ENCODE measurements around the gene ZNF10.

The ZNF10 gene

DNA sequence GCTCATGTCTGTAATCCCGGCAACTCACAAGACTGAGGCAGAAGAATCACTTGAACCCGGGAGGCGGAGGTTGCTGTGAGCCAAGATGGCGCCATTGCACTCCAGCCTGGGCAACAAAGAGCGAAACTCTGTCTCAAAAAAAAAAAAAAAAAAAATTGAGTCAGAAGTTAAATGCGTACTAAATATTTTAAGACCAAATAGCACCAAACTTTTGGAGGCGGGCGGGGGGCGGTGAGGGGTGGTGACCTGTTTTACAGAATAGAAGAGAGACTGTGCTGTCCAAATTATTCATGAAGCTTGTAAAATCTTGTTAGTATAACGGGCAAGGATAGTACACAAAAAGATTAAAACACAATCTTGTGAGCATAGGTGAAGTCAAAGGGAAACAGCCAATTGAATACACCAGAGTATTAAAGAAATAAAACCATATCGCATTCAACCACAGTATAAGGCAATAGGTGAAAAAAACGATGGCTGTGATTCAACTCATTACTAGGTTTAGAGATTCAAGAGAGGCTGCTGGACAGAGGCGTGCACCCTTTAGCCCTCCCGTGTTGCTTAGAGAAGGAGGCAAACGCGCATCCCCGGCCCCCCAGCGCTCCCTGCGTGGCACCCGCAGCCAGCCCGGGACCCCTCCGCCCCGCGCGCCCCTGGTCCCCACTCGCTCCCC, 924 bp upstream of the ZNF10 start:
- Histone ChIP-seq H3K36me3 (ENCODE audit: low read depth) (peaks cover 13% of the 10 kb centered on the region), H3K9me3 (ENCODE audit: severe bottlenecking) (peaks cover 12% of the 10 kb centered on the region), H3K27me3 (ENCODE audit: insufficient read depth, poor library complexity, severe bottlenecking) (no peaks in the 10 kb centered on the region), H3K27ac (ENCODE audit: poor library complexity, severe bottlenecking) (peak overlapping the region; percentile 77), H3K4me3 (ENCODE audit: severe bottlenecking) (peak overlapping the region; percentile 64), H3K4me1 (ENCODE audit: insufficient read depth, poor library complexity, severe bottlenecking) (no peaks in the 10 kb centered on the region)
- TF ChIP-seq CTCF (IDR thresholded peaks at IDR 0.05; ENCODE audit: poor library complexity, severe bottlenecking), result no peak
- ATAC-seq (ENCODE audit: low read depth) (peak; percentile 31), DNase-seq (ENCODE audit: low spot score) (no peak)

GRCh38 chr12:133130808-133131128, 341 bp downstream of the ZNF10 start:
- DNase-seq (ENCODE audit: low spot score), result no peak
- H3K27ac ChIP-seq (ENCODE audit: poor library complexity, severe bottlenecking), result peak overlapping the region; percentile 77
- H3K4me1 ChIP-seq (ENCODE audit: insufficient read depth, poor library complexity, severe bottlenecking), result no peaks in the 10 kb centered on the region
- H3K27me3 ChIP-seq (ENCODE audit: insufficient read depth, poor library complexity, severe bottlenecking), result no peaks in the 10 kb centered on the region
- H3K4me3 ChIP-seq (ENCODE audit: severe bottlenecking), result peak overlapping the region; percentile 64
- peaks cover 13% of the 10 kb centered on the region for H3K36me3 ChIP-seq (ENCODE audit: low read depth)
- H3K9me3 ChIP-seq (ENCODE audit: severe bottlenecking), result peaks cover 12% of the 10 kb centered on the region
- no peak for ATAC-seq (ENCODE audit: low read depth)
- no peak for TF ChIP-seq CTCF (IDR thresholded peaks at IDR 0.05; ENCODE audit: poor library complexity, severe bottlenecking)

DNA sequence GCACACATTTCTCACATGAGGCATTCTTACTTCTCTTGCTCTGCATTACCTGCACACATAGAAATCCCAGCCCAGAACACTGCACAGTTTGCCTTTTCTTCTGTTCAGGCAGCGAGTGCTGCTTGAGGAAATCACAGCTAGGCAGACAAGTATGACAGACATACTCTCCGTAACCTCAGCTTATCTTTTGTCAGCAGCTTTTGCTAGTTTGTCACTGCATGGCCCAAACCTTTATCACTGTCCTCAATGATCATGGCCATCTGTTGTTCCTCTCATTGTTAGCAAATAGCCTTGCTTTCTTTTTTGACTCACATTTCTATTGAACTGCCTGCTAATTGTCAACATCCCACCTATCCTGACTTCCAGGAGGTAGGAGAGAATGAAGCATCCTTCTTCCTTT, 5.3 kb downstream of the ZNF10 start:
- no peaks in the 10 kb centered on the region for H3K4me1 ChIP-seq (ENCODE audit: insufficient read depth, poor library complexity, severe bottlenecking)
- no peak overlapping the region for H3K27ac ChIP-seq (ENCODE audit: poor library complexity, severe bottlenecking)
- TF ChIP-seq CTCF (IDR thresholded peaks at IDR 0.05; ENCODE audit: poor library complexity, severe bottlenecking), result no peak
- H3K4me3 ChIP-seq (ENCODE audit: severe bottlenecking), result no peak overlapping the region
- H3K9me3 ChIP-seq (ENCODE audit: severe bottlenecking), result no peaks in the 10 kb centered on the region
- DNase-seq (ENCODE audit: low spot score) (no peak), ATAC-seq (ENCODE audit: low read depth) (no peak)
- peaks cover 6% of the 10 kb centered on the region for H3K36me3 ChIP-seq (ENCODE audit: low read depth)
- H3K27me3 ChIP-seq (ENCODE audit: insufficient read depth, poor library complexity, severe bottlenecking), result no peaks in the 10 kb centered on the region

DNA sequence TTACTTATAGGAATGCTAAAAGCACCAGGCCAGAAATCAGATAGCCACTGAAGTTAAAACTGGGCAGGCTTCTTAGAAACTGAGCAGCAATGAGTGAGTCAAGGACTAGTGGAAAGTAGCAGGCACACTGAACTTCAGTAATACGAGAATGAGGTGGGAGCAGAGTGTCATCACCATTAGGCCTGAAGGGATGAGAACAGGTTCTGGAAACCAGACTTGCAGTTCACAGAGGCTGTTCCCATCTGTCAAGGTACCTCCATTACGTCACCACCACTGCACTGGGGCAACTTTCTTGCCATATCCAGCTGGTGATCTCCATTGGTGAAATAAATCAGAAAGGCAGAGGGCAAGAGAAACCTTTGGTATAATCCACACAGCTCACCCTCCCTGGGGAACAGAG, 15.6 kb downstream of the ZNF10 start:
- H3K36me3 ChIP-seq (ENCODE audit: low read depth), result peaks cover 11% of the 10 kb centered on the region
- no peaks in the 10 kb centered on the region for H3K27me3 ChIP-seq (ENCODE audit: insufficient read depth, poor library complexity, severe bottlenecking)
- peaks cover 14% of the 10 kb centered on the region for H3K9me3 ChIP-seq (ENCODE audit: severe bottlenecking)
- no peak for DNase-seq (ENCODE audit: low spot score)
- H3K4me3 ChIP-seq (ENCODE audit: severe bottlenecking), result no peak overlapping the region
- no peak overlapping the region for H3K27ac ChIP-seq (ENCODE audit: poor library complexity, severe bottlenecking)
- no peak for TF ChIP-seq CTCF (IDR thresholded peaks at IDR 0.05; ENCODE audit: poor library complexity, severe bottlenecking)
- H3K4me1 ChIP-seq (ENCODE audit: insufficient read depth, poor library complexity, severe bottlenecking), result no peaks in the 10 kb centered on the region
- no peak for ATAC-seq (ENCODE audit: low read depth)

DNA sequence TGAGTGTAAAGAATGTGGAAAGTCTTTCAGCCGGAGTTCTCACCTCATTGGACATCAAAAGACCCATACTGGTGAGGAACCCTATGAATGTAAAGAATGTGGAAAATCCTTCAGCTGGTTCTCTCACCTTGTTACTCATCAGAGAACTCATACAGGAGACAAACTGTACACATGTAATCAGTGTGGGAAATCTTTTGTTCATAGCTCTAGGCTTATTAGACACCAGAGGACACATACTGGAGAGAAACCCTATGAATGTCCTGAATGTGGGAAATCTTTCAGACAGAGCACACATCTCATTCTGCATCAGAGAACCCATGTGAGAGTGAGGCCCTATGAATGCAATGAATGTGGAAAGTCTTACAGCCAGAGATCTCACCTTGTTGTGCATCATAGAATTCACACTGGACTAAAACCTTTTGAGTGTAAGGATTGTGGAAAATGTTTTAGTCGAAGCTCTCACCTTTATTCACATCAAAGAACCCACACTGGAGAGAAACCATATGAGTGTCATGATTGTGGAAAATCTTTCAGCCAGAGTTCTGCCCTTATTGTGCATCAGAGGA, 25.8 kb downstream of the ZNF10 start:
- Histone ChIP-seq H3K27ac (ENCODE audit: poor library complexity, severe bottlenecking) (no peak overlapping the region), H3K36me3 (ENCODE audit: low read depth) (peaks cover 41% of the 10 kb centered on the region), H3K27me3 (ENCODE audit: insufficient read depth, poor library complexity, severe bottlenecking) (no peaks in the 10 kb centered on the region), H3K4me1 (ENCODE audit: insufficient read depth, poor library complexity, severe bottlenecking) (no peaks in the 10 kb centered on the region), H3K9me3 (ENCODE audit: severe bottlenecking) (peaks cover 35% of the 10 kb centered on the region), H3K4me3 (ENCODE audit: severe bottlenecking) (no peak overlapping the region)
- DNase-seq (ENCODE audit: low spot score), result no peak
- TF ChIP-seq CTCF (IDR thresholded peaks at IDR 0.05; ENCODE audit: poor library complexity, severe bottlenecking), result no peak
- no peak for ATAC-seq (ENCODE audit: low read depth)

Data from RWPE2 (cell line).